ENCODE results near the gene NDUFB10. TPM values are rescaled to one million over a fixed set of nuclear protein-coding genes. Genes with fewer than 3 reads are reported as not detected.

Gene NDUFB10
- total and polyA plus RNA-seq, 4 donors = 93.9 to 195 (median 133) TPM

DNA sequence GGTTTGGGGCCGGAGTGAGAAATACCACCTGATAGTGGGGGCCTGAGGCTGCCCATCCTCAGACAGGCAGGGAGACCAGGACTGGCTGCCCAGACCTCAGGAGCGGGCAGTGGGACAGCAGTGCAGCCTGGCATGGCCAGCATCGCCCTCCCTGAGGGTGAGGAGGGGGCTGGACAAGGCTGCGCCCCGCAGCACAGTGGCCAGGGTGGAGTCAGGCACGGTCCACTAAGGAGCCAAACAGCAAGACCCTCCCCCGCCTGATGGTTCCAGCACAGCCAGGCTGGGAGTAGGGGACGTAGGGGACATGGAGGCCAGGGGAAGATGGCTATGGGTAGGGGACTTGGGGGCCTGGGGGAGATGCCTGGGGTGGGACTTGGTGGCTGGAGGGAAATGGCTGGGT lies 47.0 kb downstream of the NDUFB10 start:
- TF ChIP-seq, protein P1, sequence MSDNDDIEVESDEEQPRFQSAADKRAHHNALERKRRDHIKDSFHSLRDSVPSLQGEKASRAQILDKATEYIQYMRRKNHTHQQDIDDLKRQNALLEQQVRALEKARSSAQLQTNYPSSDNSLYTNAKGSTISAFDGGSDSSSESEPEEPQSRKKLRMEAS (IDR thresholded peaks at IDR 0.05) = no peak
- TF ChIP-seq HNF4G (IDR thresholded peaks at IDR 0.05) (no peak), GABPA (IDR thresholded peaks at IDR 0.05 in 1 of 2, conservative IDR thresholded peaks at IDR 0.05 in 1 of 2) (no peak), YY1 (IDR thresholded peaks at IDR 0.05) (no peak), REST (IDR thresholded peaks at IDR 0.05) (no peak)
- TF ChIP-seq, protein P2, sequence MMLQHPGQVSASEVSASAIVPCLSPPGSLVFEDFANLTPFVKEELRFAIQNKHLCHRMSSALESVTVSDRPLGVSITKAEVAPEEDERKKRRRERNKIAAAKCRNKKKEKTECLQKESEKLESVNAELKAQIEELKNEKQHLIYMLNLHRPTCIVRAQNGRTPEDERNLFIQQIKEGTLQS (IDR thresholded peaks at IDR 0.05) = no peak
- Histone ChIP-seq H3K4me1 (ENCODE audit: control insufficient read depth in 4 of 4, insufficient read depth in 4 of 4, low read length in 3 of 4) (peaks cover 36 to 59% (median 53%) of the 10 kb centered on the region in 4 donors), H3K36me3 (ENCODE audit: control insufficient read depth in 4 of 4, insufficient read depth in 3 of 4, low read depth in 1 of 4, low read length in 3 of 4) (peaks cover 8 to 20% (median 10%) of the 10 kb centered on the region in 4 donors), H3K9ac (ENCODE audit: low read depth in 1 of 2, low read length in 2 of 2) (no peak overlapping the region), H3K4me3 (ENCODE audit: low read depth in 1 of 3, low read length in 3 of 3) (no peak overlapping the region), H3K9me3 (ENCODE audit: control insufficient read depth in 4 of 4, low read length in 3 of 4) (no peaks in the 10 kb centered on the region), H3K27ac (ENCODE audit: low read depth in 1 of 2, low read length in 2 of 2) (no peak overlapping the region), H3K27me3 (ENCODE audit: control insufficient read depth in 4 of 4, insufficient read depth in 4 of 4, low read length in 3 of 4) (no peaks in the 10 kb centered on the region)
- WGBS = 94% methylated on average over 8 of the region's 8 CpGs
- no peak for DNase-seq (ENCODE audit: low spot score)

- H3K36me3 ChIP-seq (ENCODE audit: control insufficient read depth in 4 of 4, insufficient read depth in 3 of 4, low read depth in 1 of 4, low read length in 3 of 4) = peaks cover under 1 to 11% (median 2%) of the 10 kb centered on the region in 4 donors
- no peaks in the 10 kb centered on the region for H3K27me3 ChIP-seq (ENCODE audit: control insufficient read depth in 4 of 4, insufficient read depth in 4 of 4, low read length in 3 of 4)
- H3K9me3 ChIP-seq (ENCODE audit: control insufficient read depth in 4 of 4, low read length in 3 of 4) = no peaks in the 10 kb centered on the region
- 73% methylated on average over 16 of the region's 16 CpGs for WGBS
- TF ChIP-seq RXRA (IDR thresholded peaks at IDR 0.05) = no peak
- DNase-seq (ENCODE audit: low spot score) = no peak
- peak overlapping the region in 1 of 2 donors; percentile 5 for H3K9ac ChIP-seq (ENCODE audit: low read depth in 1 of 2, low read length in 2 of 2)
- no peak overlapping the region for H3K4me3 ChIP-seq (ENCODE audit: low read depth in 1 of 3, low read length in 3 of 3)
- peaks cover 36 to 59% (median 53%) of the 10 kb centered on the region in 4 donors for H3K4me1 ChIP-seq (ENCODE audit: control insufficient read depth in 4 of 4, insufficient read depth in 4 of 4, low read length in 3 of 4)
- H3K27ac ChIP-seq (ENCODE audit: low read depth in 1 of 2, low read length in 2 of 2) = peak overlapping the region; percentile 23 to 60
These were observed 47.9 kb downstream of the NDUFB10 start for GRCh38 chr16:2007081-2007836.

DNA sequence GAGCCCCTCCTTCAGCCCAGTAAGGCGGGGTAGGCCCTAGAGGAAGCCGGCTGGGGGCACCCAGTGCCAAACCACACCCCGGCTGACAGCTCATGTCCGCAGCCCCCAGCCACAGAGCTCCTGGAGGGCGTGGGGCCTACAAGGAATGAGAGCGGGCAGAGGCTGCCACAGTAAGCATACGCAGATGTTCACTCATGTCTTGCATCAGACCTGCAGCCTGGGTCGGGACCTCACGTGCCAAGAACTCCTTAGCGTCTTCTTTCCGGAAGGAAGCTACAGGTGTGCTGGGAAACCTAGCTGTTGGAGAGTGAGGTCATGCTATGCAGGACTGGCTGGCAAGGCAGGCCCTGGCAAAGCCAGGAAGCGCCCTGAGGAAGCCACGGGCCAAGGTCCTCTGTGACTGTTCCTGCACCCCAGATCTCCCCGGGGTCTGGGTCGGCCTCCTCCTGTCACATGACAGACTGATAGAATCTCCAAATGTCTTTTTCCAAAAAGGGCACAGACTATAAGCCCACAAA lies 48.7 kb downstream of the NDUFB10 start:
- peaks cover 36 to 59% (median 53%) of the 10 kb centered on the region in 4 donors for H3K4me1 ChIP-seq (ENCODE audit: control insufficient read depth in 4 of 4, insufficient read depth in 4 of 4, low read length in 3 of 4)
- no peak for DNase-seq (ENCODE audit: low spot score)
- H3K9me3 ChIP-seq (ENCODE audit: control insufficient read depth in 4 of 4, low read length in 3 of 4) = no peaks in the 10 kb centered on the region
- H3K27me3 ChIP-seq (ENCODE audit: control insufficient read depth in 4 of 4, insufficient read depth in 4 of 4, low read length in 3 of 4) = no peaks in the 10 kb centered on the region
- peak overlapping the region; percentile 8 to 47 (median 41) for H3K4me3 ChIP-seq (ENCODE audit: low read depth in 1 of 3, low read length in 3 of 3)
- H3K36me3 ChIP-seq (ENCODE audit: control insufficient read depth in 4 of 4, insufficient read depth in 3 of 4, low read depth in 1 of 4, low read length in 3 of 4) = peaks cover 0 to 4% (median under 1%) of the 10 kb centered on the region in 4 donors
- peak overlapping the region; percentile 23 to 60 for H3K27ac ChIP-seq (ENCODE audit: low read depth in 1 of 2, low read length in 2 of 2)
- 34% methylated on average over 15 of the region's 15 CpGs for WGBS
- peak overlapping the region in 1 of 2 donors; percentile 5 for H3K9ac ChIP-seq (ENCODE audit: low read depth in 1 of 2, low read length in 2 of 2)
- TF ChIP-seq SP1 (IDR thresholded peaks at IDR 0.05) (no peak), GABPA (IDR thresholded peaks at IDR 0.05 in 1 of 2, conservative IDR thresholded peaks at IDR 0.05 in 1 of 2) (no peak), JUND (IDR thresholded peaks at IDR 0.05) (no peak), FOXA2 (IDR thresholded peaks at IDR 0.05) (no peak), RAD21 (IDR thresholded peaks at IDR 0.05) (no peak), YY1 (IDR thresholded peaks at IDR 0.05) (no peak), EGR1 (IDR thresholded peaks at IDR 0.05; ENCODE audit: low read depth in 2 of 2) (no peak), ZBTB33 (IDR thresholded peaks at IDR 0.05) (no peak), REST (IDR thresholded peaks at IDR 0.05) (no peak), NR2F2 (IDR thresholded peaks at IDR 0.05) (no peak), HNF4G (IDR thresholded peaks at IDR 0.05) (no peak), FOXA1 (IDR thresholded peaks at IDR 0.05) (no peak), RXRA (IDR thresholded peaks at IDR 0.05) (no peak)
- TF ChIP-seq, protein P1 (IDR thresholded peaks at IDR 0.05) = no peak
- TF ChIP-seq, protein P2 (IDR thresholded peaks at IDR 0.05) = no peak
